Measurements from ENCODE around the gene RERE.
A peak's percentile ranks its signal among the peaks of the same experiment; 100 is the strongest.
"Not testable (repeated sequence)": the region's sequence is repeated elsewhere in the genome, so short reads cannot be mapped to it uniquely, and the experiment has no call there.

RERE gene

GRCh38 chr1:8398677-8399076, 418.8 kb downstream of the RERE start:
- no peak overlapping the region for H3K4me3 ChIP-seq (ENCODE audit: low read depth, low read length)
- no peak for DNase-seq (ENCODE audit: low read depth)

DNA sequence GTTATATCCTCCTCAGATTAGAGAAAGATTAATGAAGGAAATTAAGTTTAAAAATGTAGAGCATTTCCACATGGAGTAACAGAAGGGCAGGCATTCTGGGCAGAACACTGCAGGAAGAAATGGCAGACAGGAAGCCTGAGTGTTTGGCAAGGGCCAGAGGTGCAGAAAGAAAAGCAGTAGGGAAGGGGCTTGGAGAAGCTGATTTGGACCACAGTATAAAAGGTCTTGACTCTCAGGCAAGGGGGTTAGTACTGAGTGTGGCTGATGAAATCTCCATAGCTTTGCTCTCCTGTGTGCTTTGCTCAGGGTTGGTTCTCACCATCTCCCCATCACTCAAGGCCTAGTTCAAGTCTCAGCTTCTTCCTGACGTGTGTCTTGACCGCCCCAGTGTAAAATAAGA, 419.4 kb downstream of the RERE start:
- DNase-seq (ENCODE audit: low read depth): no peak
- H3K4me3 ChIP-seq (ENCODE audit: low read depth, low read length): no peak overlapping the region

GRCh38 chr1:8397511-8397910, 419.9 kb downstream of the RERE start:
- H3K4me3 ChIP-seq (ENCODE audit: low read depth, low read length): peak overlapping the region; percentile 6

DNA sequence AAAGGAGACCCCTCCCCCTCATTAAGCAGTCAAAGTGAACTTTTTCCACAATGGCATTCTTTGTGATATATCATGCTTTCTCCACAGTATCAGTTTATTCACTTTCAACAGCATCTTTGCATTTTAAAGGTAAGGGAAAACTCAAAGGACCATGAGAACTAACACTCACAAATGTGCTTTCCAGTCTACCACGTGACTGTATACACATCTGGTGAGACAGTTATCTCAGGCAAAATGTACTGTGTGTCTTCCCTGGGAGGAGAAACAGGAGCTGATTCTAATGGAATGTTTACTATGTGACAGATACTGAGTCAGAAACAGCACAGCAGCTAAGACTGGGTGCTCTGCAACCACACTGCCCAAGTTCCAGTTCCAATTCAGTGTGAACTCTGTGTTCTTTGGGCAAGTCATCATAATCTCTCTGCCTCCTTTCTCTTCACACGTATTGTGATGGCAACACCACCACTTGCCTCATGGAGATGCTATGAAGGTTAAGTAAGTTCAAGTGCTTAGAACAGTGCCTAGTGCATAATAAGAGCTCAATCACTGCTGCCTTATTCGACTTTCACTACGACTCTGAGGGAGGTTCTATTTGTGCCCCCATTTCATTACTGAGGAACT, 420.5 kb downstream of the RERE start:
- peak; percentile 100 for DNase-seq (ENCODE audit: low read depth)
- no peak overlapping the region for H3K4me3 ChIP-seq (ENCODE audit: low read depth, low read length)

More at GRCh38 chr1:8397511-8397910, 419.9 kb downstream of the RERE start:
- DNase-seq (ENCODE audit: low read depth): no peak

- DNase-seq (ENCODE audit: low read depth): peak; percentile 54
Observed at GRCh38 chr1:8396083-8396785, 421.2 kb downstream of the RERE start.

GRCh38 chr1:8395433-8395866, 422.0 kb downstream of the RERE start:
- DNase-seq (ENCODE audit: low read depth): no peak
- no peak overlapping the region for H3K4me3 ChIP-seq (ENCODE audit: low read depth, low read length)

More at GRCh38 chr1:8396083-8396785, 421.2 kb downstream of the RERE start:
- H3K4me3 ChIP-seq (ENCODE audit: low read depth, low read length): no peak overlapping the region

DNA sequence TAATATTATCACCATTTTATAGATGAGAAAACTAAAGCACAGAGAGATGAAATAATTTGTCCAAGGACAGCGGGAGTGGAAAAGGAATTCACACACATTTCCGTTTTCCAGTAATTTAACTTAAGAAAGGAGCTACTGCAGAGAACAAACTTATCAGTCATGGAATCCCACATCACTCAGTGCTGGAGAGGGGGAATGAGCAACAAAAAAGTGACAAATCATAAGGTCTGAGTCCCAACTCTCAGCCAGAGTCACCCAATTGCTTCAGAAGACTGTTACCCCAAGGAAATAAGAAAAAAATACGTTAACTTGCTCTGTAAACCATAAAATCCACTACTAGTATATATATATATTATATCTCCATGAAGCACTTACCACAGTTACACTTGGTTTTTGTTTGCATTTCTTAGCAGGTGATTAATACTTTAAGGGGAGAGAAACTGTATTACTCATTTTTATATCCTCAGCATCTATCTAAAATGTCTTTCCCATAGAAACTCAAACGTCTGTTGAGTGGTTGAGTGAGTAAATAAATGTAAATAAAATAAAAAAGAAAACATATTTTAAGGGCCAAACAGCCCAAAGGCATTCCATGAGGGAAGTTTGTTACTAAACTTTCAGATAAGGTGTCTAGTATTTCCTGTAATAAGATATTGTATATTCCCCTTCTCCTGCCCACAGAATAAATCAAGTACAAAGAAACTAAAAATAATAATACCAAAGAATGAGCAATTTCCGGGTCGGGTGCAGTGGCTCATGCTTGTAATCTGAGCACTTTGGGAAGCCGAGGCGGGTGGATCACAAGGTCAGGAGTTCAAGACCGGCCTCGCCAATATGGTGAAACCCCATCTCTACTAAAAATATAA, 422.8 kb downstream of the RERE start:
- DNase-seq (ENCODE audit: low read depth): peak; percentile 62
- H3K4me3 ChIP-seq (ENCODE audit: low read depth, low read length): no peak overlapping the region

- H3K4me3 ChIP-seq (ENCODE audit: low read depth, low read length): no peak overlapping the region
- DNase-seq (ENCODE audit: low read depth): no peak
Observed at GRCh38 chr1:8392522-8392921, 424.9 kb downstream of the RERE start.

- no peak for DNase-seq (ENCODE audit: low read depth)
- H3K4me3 ChIP-seq (ENCODE audit: low read depth, low read length): no peak overlapping the region
Observed at GRCh38 chr1:8390707-8391106, 426.7 kb downstream of the RERE start.

DNA sequence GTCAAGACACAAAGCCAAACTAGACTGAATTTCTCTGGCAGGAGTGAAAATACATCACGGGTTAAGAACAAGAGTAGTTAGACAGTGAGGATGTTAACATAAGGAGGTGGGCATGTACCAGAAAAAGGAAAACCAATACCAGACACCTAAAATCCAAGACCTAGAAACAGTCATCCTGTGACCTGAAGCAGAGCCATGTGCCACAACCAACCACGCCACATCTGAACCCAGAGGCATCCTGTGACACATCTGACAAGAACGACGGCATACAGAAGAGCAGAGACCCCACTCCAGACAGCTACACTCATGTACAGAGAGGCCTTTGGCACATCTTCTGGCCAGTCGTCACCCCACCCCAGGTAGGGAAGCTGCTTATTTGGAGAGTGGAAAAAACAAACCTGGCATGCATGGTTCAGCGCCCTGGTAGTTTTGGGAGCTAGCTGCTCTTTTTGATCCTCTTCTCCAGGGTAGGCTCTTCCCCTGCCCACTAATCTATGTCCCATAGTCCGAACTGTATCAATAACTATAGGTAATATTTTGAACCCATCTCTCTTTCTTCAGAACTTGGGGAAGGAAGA, 427.4 kb downstream of the RERE start:
- no peak for DNase-seq (ENCODE audit: low read depth)

GRCh38 chr1:8388732-8389562, 428.5 kb downstream of the RERE start:
- no peak for DNase-seq (ENCODE audit: low read depth)
- no peak overlapping the region for H3K4me3 ChIP-seq (ENCODE audit: low read depth, low read length)

More for the DNA sequence above, 427.4 kb downstream of the RERE start:
- H3K4me3 ChIP-seq (ENCODE audit: low read depth, low read length): no peak overlapping the region

DNA sequence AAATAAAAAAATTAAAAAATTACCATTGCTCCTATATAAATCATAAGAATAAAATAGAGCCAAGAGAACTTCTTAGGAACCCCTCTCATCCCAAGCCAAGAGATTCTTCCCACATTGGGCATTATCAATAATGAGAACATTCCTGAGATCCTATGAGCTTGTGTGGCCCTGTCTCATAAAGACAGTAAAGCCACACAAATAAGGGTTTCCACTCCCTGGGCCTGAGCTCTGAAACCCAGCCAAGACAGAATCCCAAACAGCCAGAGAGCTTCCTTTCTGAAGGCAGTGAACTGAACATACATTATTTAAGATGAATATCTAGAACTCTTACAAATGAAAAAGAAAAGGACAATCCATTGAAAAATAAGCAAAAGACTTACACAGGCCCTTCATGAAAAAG, 431.2 kb downstream of the RERE start:
- no peak overlapping the region for H3K4me3 ChIP-seq (ENCODE audit: low read depth, low read length)
- DNase-seq (ENCODE audit: low read depth): no peak

DNA sequence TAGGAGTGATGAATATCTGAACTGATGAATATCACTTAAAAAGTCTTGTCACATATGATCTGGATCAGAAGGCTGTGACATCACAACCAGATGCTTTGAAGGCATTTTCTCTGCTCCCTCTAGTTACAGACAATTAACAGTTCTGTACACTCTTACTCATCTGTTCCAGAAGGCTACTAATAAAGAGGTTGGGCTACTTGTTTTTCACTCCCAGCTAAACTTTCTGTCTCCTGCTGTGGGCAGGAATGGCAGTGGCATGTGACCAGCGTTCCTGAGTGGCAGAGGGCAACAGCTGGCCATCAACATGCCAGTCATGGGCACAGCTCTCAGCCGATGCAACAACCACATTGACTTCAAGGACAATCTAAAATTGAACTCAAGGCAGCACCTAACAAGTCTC, 432.9 kb downstream of the RERE start:
- no peak for DNase-seq (ENCODE audit: low read depth)
- H3K4me3 ChIP-seq (ENCODE audit: low read depth, low read length): no peak overlapping the region

GRCh38 chr1:8384088-8384487, 433.4 kb downstream of the RERE start:
- no peak for DNase-seq (ENCODE audit: low read depth)

DNA sequence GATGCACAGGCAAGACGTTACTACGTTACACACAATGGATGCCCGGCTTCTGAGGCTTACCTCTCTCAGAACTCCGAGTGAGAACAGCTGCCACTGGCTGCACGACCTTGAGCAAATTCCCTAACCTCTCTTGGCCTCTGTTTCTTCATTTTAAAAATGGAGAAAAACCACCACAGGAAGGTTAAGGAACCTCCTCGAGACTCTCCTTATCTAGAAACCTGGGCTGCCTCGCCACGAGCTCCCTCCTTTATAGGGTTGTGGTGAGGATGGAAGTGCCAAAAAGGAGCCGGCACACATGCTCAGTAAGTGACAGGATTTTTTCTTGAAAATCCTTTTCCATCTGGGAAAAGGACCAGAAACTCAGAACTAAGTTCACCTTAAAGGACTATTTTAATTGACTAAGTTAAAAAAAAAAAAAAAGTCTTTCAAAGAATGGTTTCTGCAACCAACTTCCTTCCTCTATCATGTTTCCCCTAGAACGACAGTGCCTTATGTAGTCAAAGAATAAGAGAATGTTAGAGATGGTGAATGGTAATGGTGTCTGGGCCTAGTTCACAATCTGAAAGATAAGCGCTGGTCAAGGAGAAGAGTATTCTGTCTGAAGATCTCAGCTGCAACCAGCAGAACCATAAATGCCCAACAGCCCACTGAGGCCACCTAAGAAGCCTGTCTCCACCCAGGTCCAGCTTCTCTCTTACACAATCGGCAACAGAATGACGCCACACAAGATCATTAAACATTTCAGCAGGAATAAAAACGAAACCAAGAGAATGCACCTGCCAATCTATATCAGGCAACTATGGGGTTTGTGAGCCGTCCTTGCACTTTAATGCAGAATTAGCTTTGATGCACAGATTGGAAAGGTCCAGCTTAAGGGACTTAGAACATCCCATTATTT, 434.6 kb downstream of the RERE start:
- DNase-seq (ENCODE audit: low read depth): no peak
- no peak overlapping the region for H3K4me3 ChIP-seq (ENCODE audit: low read depth, low read length)

More at GRCh38 chr1:8384088-8384487, 433.4 kb downstream of the RERE start:
- no peak overlapping the region for H3K4me3 ChIP-seq (ENCODE audit: low read depth, low read length)

- no peak overlapping the region for H3K4me3 ChIP-seq (ENCODE audit: low read depth, low read length)
Observed at GRCh38 chr1:8382051-8382505, 435.4 kb downstream of the RERE start.

DNA sequence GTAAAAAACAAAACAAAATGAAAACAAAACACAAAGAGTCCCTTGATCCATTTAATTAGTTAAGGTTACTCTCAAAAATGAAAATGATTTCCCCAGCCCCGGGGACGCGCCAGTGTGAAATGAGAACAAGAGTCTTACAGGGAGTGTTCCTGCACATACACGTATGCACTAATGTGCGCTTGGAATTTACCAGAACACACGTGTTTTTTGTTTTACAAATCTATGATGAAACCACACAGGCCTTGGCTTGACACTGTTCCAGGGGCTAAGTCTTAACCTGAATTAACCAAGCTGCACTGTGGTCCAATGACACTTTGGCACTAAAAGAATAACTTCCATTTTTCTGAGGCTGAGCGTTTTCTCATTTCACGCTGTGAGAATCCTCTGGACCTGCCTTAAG, 435.8 kb downstream of the RERE start:
- DNase-seq (ENCODE audit: low read depth): no peak
- H3K4me3 ChIP-seq (ENCODE audit: low read depth, low read length): no peak overlapping the region

More at GRCh38 chr1:8382051-8382505, 435.4 kb downstream of the RERE start:
- no peak for DNase-seq (ENCODE audit: low read depth)

GRCh38 chr1:8380310-8380709, 437.1 kb downstream of the RERE start:
- DNase-seq (ENCODE audit: low read depth): not testable (repeated sequence)

More at GRCh38 chr1:8380310-8380709, 437.1 kb downstream of the RERE start:
- H3K4me3 ChIP-seq (ENCODE audit: low read depth, low read length): not testable (repeated sequence)
